ENCODE measurements around the gene DNAJC22.

DNAJC22 gene

DNA sequence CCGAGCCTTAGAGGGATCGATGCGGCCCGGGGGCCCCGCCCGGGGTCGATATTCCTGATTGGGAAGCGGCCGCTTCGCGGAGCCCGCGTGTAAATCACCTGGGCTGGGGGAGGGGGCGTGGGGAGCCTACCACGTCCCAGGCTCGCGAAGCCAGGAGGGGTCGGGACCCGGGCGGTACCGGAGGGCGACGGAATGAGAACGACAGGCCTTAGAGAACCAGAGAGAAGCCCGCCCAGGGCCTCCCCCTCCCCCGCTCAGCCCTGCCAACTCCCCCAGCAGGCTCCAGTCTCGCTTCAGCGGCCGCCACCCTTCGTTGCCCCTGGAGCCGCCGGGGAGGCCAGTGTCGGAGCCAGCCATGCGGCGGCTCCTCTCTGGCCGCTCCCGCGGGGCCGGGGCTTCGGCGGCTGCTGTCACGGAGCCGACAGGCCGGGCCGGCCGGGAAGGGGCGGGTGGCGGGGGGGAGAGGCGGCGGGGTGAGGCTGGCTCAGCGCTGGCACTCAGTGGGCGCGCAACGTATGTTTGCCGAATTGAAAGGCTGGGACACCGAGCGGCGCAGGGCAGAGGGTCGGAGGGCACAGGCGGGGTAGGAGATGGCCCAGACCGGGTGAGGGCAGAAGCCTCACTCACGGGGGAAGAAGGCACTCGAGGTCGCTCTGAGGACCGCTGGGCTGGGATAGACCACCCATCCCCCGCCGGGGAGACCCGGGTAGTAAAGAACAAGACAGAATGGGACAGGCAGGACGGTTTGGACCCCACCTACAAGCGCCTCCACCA, 1.4 kb upstream of the DNAJC22 start:
- H3K36me3 Mint-ChIP-seq = no peaks in the 10 kb centered on the region
- peaks cover 18% of the 10 kb centered on the region for H3K27me3 Mint-ChIP-seq
- peaks cover 33% of the 10 kb centered on the region for H3K4me1 Mint-ChIP-seq
- peak overlapping the region; percentile 85 for H3K4me3 Mint-ChIP-seq
- no peak overlapping the region for H3K27ac Mint-ChIP-seq
- H3K9me3 Mint-ChIP-seq = no peaks in the 10 kb centered on the region
- ATAC-seq (ENCODE audit: low read depth) (peak; percentile 47), DNase-seq (ENCODE audit: low spot score in 2 of 2) (peak in 1 of 2 donors; percentile 49)

DNA sequence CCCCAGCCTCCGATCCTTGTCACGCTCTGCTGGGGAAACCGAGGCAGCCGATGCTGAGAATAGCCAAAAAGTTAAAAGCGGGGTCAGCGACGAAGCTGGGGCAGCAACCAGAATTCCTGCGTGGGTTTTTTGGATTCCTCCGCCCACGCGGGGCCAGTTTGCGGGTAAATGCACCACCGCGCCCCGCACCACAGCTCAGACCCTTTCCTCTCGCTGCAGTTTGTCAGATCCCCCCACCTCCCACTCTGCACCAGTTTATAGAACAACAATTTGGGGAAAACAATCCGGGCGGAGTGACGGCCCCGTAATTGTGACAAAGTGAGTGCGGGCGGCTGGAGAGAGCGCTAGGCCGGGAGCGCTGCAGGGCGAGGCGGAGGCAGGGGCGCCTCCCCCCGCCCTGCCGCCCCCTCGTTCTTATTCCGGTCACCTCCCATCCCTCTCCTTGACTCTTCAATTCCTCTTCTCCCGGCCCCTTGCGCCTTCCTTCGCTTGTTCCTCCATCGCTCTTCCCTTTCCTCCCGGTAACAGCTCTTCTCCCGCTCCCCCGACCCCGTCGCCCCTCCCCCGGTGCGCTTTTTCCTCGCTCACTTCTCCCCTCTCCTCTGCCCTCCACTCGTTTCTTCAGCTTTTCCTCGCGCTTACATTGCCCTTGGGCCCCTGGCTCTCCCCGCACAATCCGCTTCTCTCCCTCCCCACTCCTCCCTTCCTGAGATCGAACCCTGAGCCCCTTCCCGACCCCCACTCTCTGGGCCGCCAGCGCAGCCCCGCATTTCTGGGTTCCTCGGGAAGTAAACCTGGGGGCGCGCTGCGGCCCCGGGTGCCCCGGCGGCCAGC, 646 bp upstream of the DNAJC22 start:
- ATAC-seq (ENCODE audit: low read depth) (no peak), DNase-seq (ENCODE audit: low spot score in 2 of 2) (no peak)
- H3K27me3 Mint-ChIP-seq = peaks cover 22% of the 10 kb centered on the region
- H3K4me1 Mint-ChIP-seq = peaks cover 33% of the 10 kb centered on the region
- H3K4me3 Mint-ChIP-seq = peak overlapping the region; percentile 85
- H3K27ac Mint-ChIP-seq = peak overlapping the region; percentile 19
- no peaks in the 10 kb centered on the region for H3K36me3 Mint-ChIP-seq
- no peaks in the 10 kb centered on the region for H3K9me3 Mint-ChIP-seq

DNA sequence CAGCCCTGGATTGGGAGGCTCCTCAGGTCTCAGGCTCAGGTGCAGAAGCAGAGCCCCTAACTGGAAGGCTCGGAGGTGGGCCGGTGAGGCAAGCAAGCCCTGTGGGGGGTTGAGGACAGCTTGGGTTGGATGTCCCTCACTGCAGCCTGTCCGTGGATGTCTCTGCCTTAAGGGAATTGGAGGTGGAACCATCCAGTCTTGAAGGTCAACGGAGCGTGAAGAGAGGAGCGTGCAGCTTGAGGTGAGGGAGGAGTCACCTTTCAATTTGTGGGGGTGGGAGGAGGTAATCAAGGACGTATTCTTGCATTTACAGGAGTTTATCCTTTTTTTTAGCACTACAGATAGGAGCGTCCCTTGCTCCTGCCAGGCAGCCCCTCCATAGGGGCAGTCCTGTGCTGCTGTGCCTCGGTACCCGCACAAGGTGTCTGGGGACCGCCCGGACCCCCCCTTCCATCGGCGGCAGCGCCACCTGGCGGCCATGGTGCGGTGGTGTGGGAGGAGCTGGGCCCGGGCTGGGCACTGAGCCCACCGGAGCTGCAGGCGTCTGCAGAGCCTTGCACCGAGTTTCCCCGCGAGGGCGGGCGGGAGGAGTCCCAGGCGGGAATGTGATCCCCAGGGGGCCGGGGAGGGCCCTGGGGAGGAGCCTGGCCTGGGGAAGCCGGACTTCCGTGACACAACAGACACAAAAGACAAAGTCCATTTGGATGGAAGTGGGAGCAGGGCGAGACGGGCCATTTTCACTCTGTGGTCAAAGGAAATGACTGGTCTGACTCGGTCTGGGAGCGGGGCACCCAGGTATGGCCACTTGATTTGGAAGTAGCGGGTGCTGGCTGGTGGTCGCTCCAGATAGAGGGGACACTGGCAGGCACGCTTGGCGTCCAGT, 864 bp downstream of the DNAJC22 start:
- H3K36me3 Mint-ChIP-seq = no peaks in the 10 kb centered on the region
- H3K27me3 Mint-ChIP-seq = peaks cover 24% of the 10 kb centered on the region
- peak overlapping the region; percentile 85 for H3K4me3 Mint-ChIP-seq
- ATAC-seq (ENCODE audit: low read depth) (peak; percentile 76), DNase-seq (ENCODE audit: low spot score in 2 of 2) (peak; percentile 79 to 88)
- H3K4me1 Mint-ChIP-seq = peaks cover 33% of the 10 kb centered on the region
- no peaks in the 10 kb centered on the region for H3K9me3 Mint-ChIP-seq
- no peak overlapping the region for H3K27ac Mint-ChIP-seq

DNA sequence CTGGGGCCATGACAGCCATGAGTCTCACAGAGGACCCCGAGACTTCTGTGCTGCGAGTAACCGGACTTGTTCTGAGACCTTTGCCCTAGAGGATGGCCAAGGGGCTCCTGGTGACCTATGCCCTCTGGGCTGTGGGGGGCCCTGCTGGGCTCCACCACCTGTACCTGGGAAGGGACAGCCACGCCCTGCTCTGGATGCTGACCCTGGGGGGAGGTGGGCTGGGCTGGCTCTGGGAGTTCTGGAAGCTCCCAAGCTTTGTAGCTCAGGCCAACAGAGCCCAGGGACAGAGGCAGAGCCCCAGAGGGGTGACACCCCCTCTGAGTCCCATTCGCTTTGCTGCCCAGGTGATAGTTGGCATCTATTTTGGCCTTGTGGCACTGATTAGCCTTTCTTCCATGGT, 2.1 kb downstream of the DNAJC22 start:
- peaks cover 27% of the 10 kb centered on the region for H3K4me1 Mint-ChIP-seq
- no peaks in the 10 kb centered on the region for H3K9me3 Mint-ChIP-seq
- H3K4me3 Mint-ChIP-seq = no peak overlapping the region
- H3K27me3 Mint-ChIP-seq = peaks cover 23% of the 10 kb centered on the region
- no peak overlapping the region for H3K27ac Mint-ChIP-seq
- DNase-seq (ENCODE audit: low spot score in 2 of 2) = no peak
- no peaks in the 10 kb centered on the region for H3K36me3 Mint-ChIP-seq
- ATAC-seq (ENCODE audit: low read depth) = no peak

DNA sequence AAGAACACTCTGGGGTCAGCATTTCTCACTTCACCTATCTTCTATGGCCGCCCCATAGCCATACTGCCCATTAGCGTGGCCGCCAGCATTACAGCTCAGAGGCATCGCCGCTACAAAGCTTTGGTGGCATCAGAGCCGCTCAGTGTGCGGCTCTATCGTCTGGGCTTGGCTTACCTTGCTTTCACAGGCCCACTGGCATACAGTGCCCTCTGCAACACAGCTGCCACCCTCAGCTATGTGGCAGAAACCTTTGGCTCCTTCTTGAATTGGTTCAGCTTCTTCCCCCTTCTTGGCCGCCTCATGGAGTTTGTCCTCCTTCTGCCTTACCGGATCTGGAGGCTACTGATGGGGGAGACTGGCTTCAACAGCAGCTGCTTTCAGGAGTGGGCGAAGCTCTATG, 2.6 kb downstream of the DNAJC22 start:
- H3K9me3 Mint-ChIP-seq = no peaks in the 10 kb centered on the region
- peaks cover 23% of the 10 kb centered on the region for H3K4me1 Mint-ChIP-seq
- H3K27ac Mint-ChIP-seq = no peak overlapping the region
- ATAC-seq (ENCODE audit: low read depth) (no peak), DNase-seq (ENCODE audit: low spot score in 2 of 2) (no peak)
- peaks cover 23% of the 10 kb centered on the region for H3K27me3 Mint-ChIP-seq
- H3K36me3 Mint-ChIP-seq = no peaks in the 10 kb centered on the region
- H3K4me3 Mint-ChIP-seq = no peak overlapping the region

DNA sequence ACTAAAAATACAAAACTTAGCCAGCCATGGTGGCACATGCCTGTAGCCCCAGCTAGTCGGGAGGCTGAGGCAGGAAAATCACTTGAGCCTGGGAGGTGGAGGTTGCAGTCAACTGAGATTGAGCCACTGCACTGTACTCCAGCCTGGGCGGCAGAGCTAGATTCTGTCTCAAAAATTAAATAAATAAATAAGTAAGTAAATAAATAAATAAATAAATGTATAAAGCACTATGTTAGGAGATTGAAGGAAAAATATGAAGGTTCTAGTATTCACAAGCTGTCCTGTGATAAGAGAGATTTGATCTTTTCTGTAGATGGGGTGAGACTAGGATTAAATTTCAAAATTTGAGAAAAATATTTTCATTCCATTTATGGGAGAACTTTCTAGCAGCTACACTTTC, 5.7 kb downstream of the DNAJC22 start:
- DNase-seq (ENCODE audit: low spot score in 2 of 2) (no peak), ATAC-seq (ENCODE audit: low read depth) (no peak)
- no peak overlapping the region for H3K27ac Mint-ChIP-seq
- H3K27me3 Mint-ChIP-seq = peaks cover 20% of the 10 kb centered on the region
- H3K36me3 Mint-ChIP-seq = no peaks in the 10 kb centered on the region
- peaks cover 2% of the 10 kb centered on the region for H3K4me1 Mint-ChIP-seq
- H3K9me3 Mint-ChIP-seq = no peaks in the 10 kb centered on the region
- no peak overlapping the region for H3K4me3 Mint-ChIP-seq

DNA sequence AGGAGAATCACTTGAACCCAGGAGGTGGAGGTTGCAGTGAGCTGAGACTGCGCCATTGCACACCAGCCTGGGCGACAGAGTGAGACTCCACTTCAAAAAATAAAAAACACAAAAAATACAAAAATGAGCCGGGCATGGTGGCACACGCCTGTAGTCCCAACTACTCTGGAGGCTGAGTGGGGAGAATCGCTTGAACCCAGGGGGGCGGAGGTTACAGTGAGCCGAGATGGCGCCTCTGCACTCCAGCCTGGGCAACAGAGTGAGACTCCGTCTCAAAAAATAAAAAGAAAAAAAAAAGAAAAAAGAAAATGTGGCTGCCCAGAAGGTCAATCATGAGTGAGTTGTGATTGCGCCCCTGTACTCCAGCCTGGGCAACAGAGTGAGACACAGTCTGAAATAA, 9.2 kb downstream of the DNAJC22 start:
- DNase-seq (ENCODE audit: low spot score in 2 of 2) (no peak), ATAC-seq (ENCODE audit: low read depth) (no peak)
- no peak overlapping the region for H3K4me3 Mint-ChIP-seq
- H3K4me1 Mint-ChIP-seq = peaks cover 4% of the 10 kb centered on the region
- no peaks in the 10 kb centered on the region for H3K9me3 Mint-ChIP-seq
- no peak overlapping the region for H3K27ac Mint-ChIP-seq
- H3K36me3 Mint-ChIP-seq = no peaks in the 10 kb centered on the region
- H3K27me3 Mint-ChIP-seq = peaks cover 15% of the 10 kb centered on the region

DNA sequence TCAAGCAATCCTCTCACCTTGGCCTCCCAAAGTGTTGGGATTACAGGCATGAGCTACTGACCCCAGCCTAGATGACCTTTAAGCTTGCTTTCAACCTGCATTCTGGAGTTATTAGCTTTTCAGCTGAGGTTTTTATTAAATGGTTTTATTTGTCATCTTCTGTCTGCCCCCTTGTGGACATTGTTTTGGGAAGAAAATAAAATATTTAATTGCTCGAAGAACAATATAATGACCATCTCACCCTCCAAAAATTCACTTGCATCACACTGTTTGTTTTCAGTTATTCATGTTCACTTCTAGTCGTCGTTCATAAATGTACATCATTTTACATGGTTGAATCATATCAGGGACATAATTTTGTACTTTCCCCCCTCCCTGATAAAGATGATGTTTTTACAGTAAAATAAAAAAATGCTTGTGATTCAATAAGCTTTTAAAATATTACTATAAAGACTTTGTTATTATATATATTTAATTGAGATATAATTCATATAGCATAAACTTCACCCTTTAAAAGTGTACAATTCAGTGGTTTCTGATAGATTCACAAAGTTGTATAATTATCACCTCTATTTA, 10.5 kb downstream of the DNAJC22 start:
- ATAC-seq (ENCODE audit: low read depth) = no peak
- H3K36me3 Mint-ChIP-seq = no peaks in the 10 kb centered on the region
- no peak for DNase-seq (ENCODE audit: low spot score in 2 of 2)
- H3K27me3 Mint-ChIP-seq = peaks cover 13% of the 10 kb centered on the region
- peaks cover 4% of the 10 kb centered on the region for H3K4me1 Mint-ChIP-seq
- no peak overlapping the region for H3K27ac Mint-ChIP-seq
- H3K9me3 Mint-ChIP-seq = no peaks in the 10 kb centered on the region
- no peak overlapping the region for H3K4me3 Mint-ChIP-seq

DNA sequence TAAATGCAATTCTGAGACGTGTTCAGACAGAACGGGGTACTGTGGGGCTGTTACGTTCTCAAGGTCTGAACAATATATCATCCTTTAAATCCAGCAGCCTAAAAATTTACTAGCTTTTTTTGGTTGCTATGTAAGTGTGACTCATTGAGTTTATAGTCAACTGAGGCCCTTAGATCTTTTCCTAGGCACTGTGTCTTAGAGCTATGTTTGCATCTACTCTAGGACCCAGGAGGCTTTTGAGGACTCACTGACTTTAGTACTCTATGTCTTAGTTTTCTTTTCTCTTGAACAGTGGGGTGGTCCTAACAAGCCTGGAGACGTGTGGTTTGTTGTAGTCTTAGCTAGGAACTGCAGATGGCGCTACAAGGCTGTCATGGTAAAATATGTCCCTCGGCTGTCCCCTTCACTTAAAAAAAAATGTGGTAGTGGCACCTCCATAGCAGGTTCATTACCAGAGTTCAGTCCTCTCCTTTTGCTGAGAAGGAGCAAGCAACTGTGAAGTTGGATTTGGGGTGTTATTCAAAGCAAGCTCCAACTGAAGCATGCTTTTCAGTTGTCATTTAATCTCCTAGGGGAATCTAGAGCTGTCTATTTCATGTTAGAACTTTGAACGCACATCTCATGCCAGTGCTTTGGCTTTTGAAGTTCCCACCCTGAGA, 11.9 kb downstream of the DNAJC22 start:
- Mint-ChIP-seq H3K4me1 (peaks cover 4% of the 10 kb centered on the region), H3K27me3 (peaks cover 10% of the 10 kb centered on the region), H3K4me3 (no peak overlapping the region), H3K36me3 (no peaks in the 10 kb centered on the region), H3K27ac (no peak overlapping the region), H3K9me3 (no peaks in the 10 kb centered on the region)
- DNase-seq (ENCODE audit: low spot score in 2 of 2) (peak; percentile 49 to 59), ATAC-seq (ENCODE audit: low read depth) (peak; percentile 93)

DNA sequence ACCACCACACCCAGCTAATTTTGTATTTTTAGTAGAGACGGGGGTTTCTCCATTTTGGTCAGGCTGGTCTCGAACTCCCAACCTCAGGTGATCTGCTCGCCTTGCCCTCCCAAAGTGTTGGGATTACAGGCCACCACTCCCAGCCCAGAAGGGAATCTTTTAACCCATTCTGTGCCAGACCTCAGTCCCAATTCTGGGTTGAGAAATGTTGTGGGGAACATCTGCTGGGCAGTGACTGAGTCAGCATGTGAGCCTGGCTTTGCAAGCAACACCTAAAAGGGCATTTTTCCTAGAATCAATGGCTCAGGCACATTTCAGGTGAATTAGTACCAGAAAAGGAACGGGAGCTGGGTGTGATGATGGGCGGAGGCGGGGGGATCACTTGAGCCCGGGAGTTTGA, 13.0 kb downstream of the DNAJC22 start:
- Mint-ChIP-seq H3K27ac (no peak overlapping the region), H3K9me3 (no peaks in the 10 kb centered on the region), H3K4me3 (no peak overlapping the region), H3K27me3 (peaks cover 8% of the 10 kb centered on the region), H3K4me1 (peaks cover 4% of the 10 kb centered on the region), H3K36me3 (no peaks in the 10 kb centered on the region)
- ATAC-seq (ENCODE audit: low read depth) = no peak
- no peak for DNase-seq (ENCODE audit: low spot score in 2 of 2)

DNA sequence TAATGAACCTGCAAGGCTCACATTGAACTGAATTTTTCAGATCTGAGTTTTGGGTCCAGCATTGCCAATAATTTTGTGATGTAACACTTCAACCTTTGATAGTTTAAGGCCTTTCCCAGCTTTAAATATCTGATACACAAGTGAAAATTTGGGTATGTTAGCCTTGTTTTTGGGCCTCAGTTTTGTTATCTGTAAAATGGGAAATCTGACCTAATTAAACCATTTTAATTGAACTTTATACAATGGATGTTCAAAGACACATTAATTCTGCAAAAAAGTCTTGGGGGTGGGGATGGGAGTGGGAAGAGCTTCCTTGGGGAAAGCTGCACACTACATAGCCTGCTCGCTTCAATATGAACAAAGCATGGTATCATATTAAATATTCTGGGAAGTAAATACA, 15.4 kb downstream of the DNAJC22 start:
- H3K4me3 Mint-ChIP-seq = no peak overlapping the region
- ATAC-seq (ENCODE audit: low read depth) (no peak), DNase-seq (ENCODE audit: low spot score in 2 of 2) (no peak)
- H3K36me3 Mint-ChIP-seq = no peaks in the 10 kb centered on the region
- peaks cover 6% of the 10 kb centered on the region for H3K4me1 Mint-ChIP-seq
- H3K9me3 Mint-ChIP-seq = no peaks in the 10 kb centered on the region
- no peak overlapping the region for H3K27ac Mint-ChIP-seq
- H3K27me3 Mint-ChIP-seq = peaks cover 6% of the 10 kb centered on the region

DNA sequence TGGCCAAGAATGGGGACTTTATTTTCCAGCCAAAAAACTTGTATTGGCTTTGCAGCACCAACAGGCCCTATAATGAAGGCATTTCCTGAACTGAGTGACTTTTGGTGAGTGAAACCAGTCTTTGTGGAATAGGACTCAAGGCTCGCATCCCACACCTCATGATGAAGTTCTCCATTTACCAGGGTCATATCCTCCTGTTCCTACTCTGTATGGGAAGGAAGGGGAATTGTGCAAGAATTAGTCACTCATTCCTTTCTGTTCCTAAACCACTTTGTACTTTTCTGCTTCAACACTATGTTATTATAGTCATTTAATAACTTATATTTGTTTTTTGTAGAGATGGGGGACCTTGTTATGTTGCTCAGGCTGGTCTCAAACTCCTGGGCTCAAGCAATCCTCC, 18.3 kb downstream of the DNAJC22 start:
- peaks cover 19% of the 10 kb centered on the region for H3K4me1 Mint-ChIP-seq
- no peaks in the 10 kb centered on the region for H3K36me3 Mint-ChIP-seq
- DNase-seq (ENCODE audit: low spot score in 2 of 2) = no peak
- no peak overlapping the region for H3K27ac Mint-ChIP-seq
- no peaks in the 10 kb centered on the region for H3K9me3 Mint-ChIP-seq
- H3K4me3 Mint-ChIP-seq = no peak overlapping the region
- ATAC-seq (ENCODE audit: low read depth) = no peak
- peaks cover 3% of the 10 kb centered on the region for H3K27me3 Mint-ChIP-seq

DNA sequence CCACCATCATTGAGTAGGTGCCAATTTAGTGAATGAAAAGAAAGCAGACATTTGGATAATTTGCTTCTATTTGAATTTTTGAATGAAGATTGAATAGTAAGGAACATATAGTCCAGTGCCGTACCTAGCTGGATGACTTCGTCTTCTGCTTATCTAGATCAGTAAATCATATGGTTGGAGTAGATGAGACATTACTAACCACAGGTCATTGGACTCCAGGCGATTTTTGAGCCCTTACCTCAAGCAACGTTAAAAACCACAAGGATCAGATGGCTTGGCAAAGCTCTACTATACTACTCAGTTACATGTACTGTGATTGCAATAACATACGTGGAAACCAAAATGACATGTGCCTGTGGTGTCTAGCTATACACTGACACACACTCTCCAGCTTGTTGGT, 18.9 kb downstream of the DNAJC22 start:
- H3K27ac Mint-ChIP-seq = no peak overlapping the region
- H3K36me3 Mint-ChIP-seq = no peaks in the 10 kb centered on the region
- peaks cover 19% of the 10 kb centered on the region for H3K4me1 Mint-ChIP-seq
- H3K4me3 Mint-ChIP-seq = peak overlapping the region; percentile 84
- H3K9me3 Mint-ChIP-seq = no peaks in the 10 kb centered on the region
- no peak for DNase-seq (ENCODE audit: low spot score in 2 of 2)
- H3K27me3 Mint-ChIP-seq = peaks cover 3% of the 10 kb centered on the region
- no peak for ATAC-seq (ENCODE audit: low read depth)
